ENCODE data around the gene EFNA5. TPM values are rescaled to one million over a fixed set of nuclear protein-coding genes. Genes with fewer than 3 reads are reported as not detected.

EFNA5 gene
- total RNA-seq, 2 experiments from 2014 or later = not detected

GRCh38 chr5:107533910-107534876 is 136.5 kb downstream of the EFNA5 start:
- H3K36me3 Mint-ChIP-seq (ENCODE audit: low read depth) = no peaks in the 10 kb centered on the region
- no peak overlapping the region for H3K4me3 Mint-ChIP-seq
- H3K9me3 Mint-ChIP-seq = no peaks in the 10 kb centered on the region
- ChIA-PET POLR2A (no interaction called here), CTCF (interaction anchor here (1.9 kb wide), 1 partner anchor 39 kb away, joined by 9 read pairs; no protein-coding TSS in a partner anchor)
- no peak overlapping the region for H3K27ac Mint-ChIP-seq
- H3K27me3 Mint-ChIP-seq = peaks cover 2% of the 10 kb centered on the region
- no peak for DNase-seq
- peaks cover 3% of the 10 kb centered on the region for H3K4me1 Mint-ChIP-seq

GRCh38 chr5:107532916-107533315 is 137.8 kb downstream of the EFNA5 start:
- CTCF ChIA-PET = interaction anchor here (1.9 kb wide), 1 partner anchor 40 kb away, joined by 9 read pairs; no protein-coding TSS in a partner anchor
- Mint-ChIP-seq H3K36me3 (ENCODE audit: low read depth) (no peaks in the 10 kb centered on the region), H3K4me3 (no peak overlapping the region), H3K4me1 (no peaks in the 10 kb centered on the region), H3K27ac (no peak overlapping the region), H3K9me3 (no peaks in the 10 kb centered on the region), H3K27me3 (peaks cover 2% of the 10 kb centered on the region)
- DNase-seq = no peak
- POLR2A ChIA-PET = no interaction called here

GRCh38 chr5:107532169-107532878 is 138.4 kb downstream of the EFNA5 start:
- H3K27me3 Mint-ChIP-seq = peaks cover 2% of the 10 kb centered on the region
- DNase-seq = no peak
- H3K4me3 Mint-ChIP-seq = no peak overlapping the region
- no peaks in the 10 kb centered on the region for H3K36me3 Mint-ChIP-seq (ENCODE audit: low read depth)
- ChIA-PET CTCF (no interaction called here), POLR2A (no interaction called here)
- no peaks in the 10 kb centered on the region for H3K4me1 Mint-ChIP-seq
- no peak overlapping the region for H3K27ac Mint-ChIP-seq
- H3K9me3 Mint-ChIP-seq = no peaks in the 10 kb centered on the region

- H3K27ac Mint-ChIP-seq = no peak overlapping the region
- DNase-seq = no peak
- CTCF ChIA-PET = no interaction called here
- no peaks in the 10 kb centered on the region for H3K4me1 Mint-ChIP-seq
- no peaks in the 10 kb centered on the region for H3K36me3 Mint-ChIP-seq (ENCODE audit: low read depth)
- POLR2A ChIA-PET = no interaction called here
- no peaks in the 10 kb centered on the region for H3K9me3 Mint-ChIP-seq
- peaks cover 2% of the 10 kb centered on the region for H3K27me3 Mint-ChIP-seq
- no peak overlapping the region for H3K4me3 Mint-ChIP-seq
Observed at GRCh38 chr5:107531308-107531707, 139.4 kb downstream of the EFNA5 start.

GRCh38 chr5:107529618-107530017 is 141.1 kb downstream of the EFNA5 start:
- H3K27me3 Mint-ChIP-seq = peaks cover 2% of the 10 kb centered on the region
- no peak for DNase-seq
- ChIA-PET POLR2A (no interaction called here), CTCF (no interaction called here)
- H3K9me3 Mint-ChIP-seq = no peaks in the 10 kb centered on the region
- H3K27ac Mint-ChIP-seq = no peak overlapping the region
- no peaks in the 10 kb centered on the region for H3K36me3 Mint-ChIP-seq (ENCODE audit: low read depth)
- H3K4me3 Mint-ChIP-seq = no peak overlapping the region
- H3K4me1 Mint-ChIP-seq = no peaks in the 10 kb centered on the region

- DNase-seq = no peak
- no peak overlapping the region for H3K4me3 Mint-ChIP-seq
- H3K36me3 Mint-ChIP-seq (ENCODE audit: low read depth) = no peaks in the 10 kb centered on the region
- peaks cover 5% of the 10 kb centered on the region for H3K27me3 Mint-ChIP-seq
- H3K4me1 Mint-ChIP-seq = no peaks in the 10 kb centered on the region
- ChIA-PET POLR2A (no interaction called here), CTCF (no interaction called here)
- H3K27ac Mint-ChIP-seq = no peak overlapping the region
- no peaks in the 10 kb centered on the region for H3K9me3 Mint-ChIP-seq
Observed at GRCh38 chr5:107526270-107526937, 144.3 kb downstream of the EFNA5 start.

GRCh38 chr5:107524111-107524510 is 146.6 kb downstream of the EFNA5 start:
- peaks cover 3% of the 10 kb centered on the region for H3K27me3 Mint-ChIP-seq
- ChIA-PET POLR2A (no interaction called here), CTCF (interaction anchor here (0.7 kb wide), 1 partner anchor 22 kb away, joined by 3 read pairs; no protein-coding TSS in a partner anchor)
- no peak overlapping the region for H3K4me3 Mint-ChIP-seq
- no peaks in the 10 kb centered on the region for H3K9me3 Mint-ChIP-seq
- H3K36me3 Mint-ChIP-seq (ENCODE audit: low read depth) = no peaks in the 10 kb centered on the region
- no peak for DNase-seq
- H3K27ac Mint-ChIP-seq = no peak overlapping the region
- H3K4me1 Mint-ChIP-seq = no peaks in the 10 kb centered on the region

- Mint-ChIP-seq H3K36me3 (ENCODE audit: low read depth) (no peaks in the 10 kb centered on the region), H3K4me3 (no peak overlapping the region), H3K4me1 (no peaks in the 10 kb centered on the region), H3K27me3 (peaks cover 3% of the 10 kb centered on the region), H3K9me3 (no peaks in the 10 kb centered on the region), H3K27ac (no peak overlapping the region)
- DNase-seq = no peak
- ChIA-PET POLR2A (no interaction called here), CTCF (no interaction called here)
Observed at GRCh38 chr5:107523029-107523680, 147.6 kb downstream of the EFNA5 start.

- CTCF ChIA-PET = no interaction called here
- no peak overlapping the region for H3K4me3 Mint-ChIP-seq
- POLR2A ChIA-PET = no interaction called here
Observed at GRCh38 chr5:107522456-107522855, 148.3 kb downstream of the EFNA5 start.

GRCh38 chr5:107519900-107520354 is 150.8 kb downstream of the EFNA5 start:
- no peaks in the 10 kb centered on the region for H3K9me3 Mint-ChIP-seq
- H3K27me3 Mint-ChIP-seq = peaks cover 3% of the 10 kb centered on the region
- no peaks in the 10 kb centered on the region for H3K4me1 Mint-ChIP-seq
- H3K27ac Mint-ChIP-seq = no peak overlapping the region
- ChIA-PET POLR2A (no interaction called here), CTCF (interaction anchor here (1.1 kb wide), 1 partner anchor 52 kb away, joined by 4 read pairs; no protein-coding TSS in a partner anchor)
- no peak for DNase-seq
- H3K36me3 Mint-ChIP-seq (ENCODE audit: low read depth) = no peaks in the 10 kb centered on the region
- no peak overlapping the region for H3K4me3 Mint-ChIP-seq

More at GRCh38 chr5:107522456-107522855, 148.3 kb downstream of the EFNA5 start:
- no peak for DNase-seq
- Mint-ChIP-seq H3K27ac (no peak overlapping the region), H3K9me3 (no peaks in the 10 kb centered on the region), H3K4me1 (no peaks in the 10 kb centered on the region), H3K27me3 (peaks cover 3% of the 10 kb centered on the region), H3K36me3 (ENCODE audit: low read depth) (no peaks in the 10 kb centered on the region)

GRCh38 chr5:107518616-107519015 is 152.1 kb downstream of the EFNA5 start:
- no peak overlapping the region for H3K27ac Mint-ChIP-seq
- ChIA-PET POLR2A (no interaction called here), CTCF (no interaction called here)
- H3K4me3 Mint-ChIP-seq = no peak overlapping the region
- peaks cover 3% of the 10 kb centered on the region for H3K27me3 Mint-ChIP-seq
- no peak for DNase-seq
- H3K9me3 Mint-ChIP-seq = no peaks in the 10 kb centered on the region
- no peaks in the 10 kb centered on the region for H3K4me1 Mint-ChIP-seq
- H3K36me3 Mint-ChIP-seq (ENCODE audit: low read depth) = no peaks in the 10 kb centered on the region

GRCh38 chr5:107518190-107518589 is 152.5 kb downstream of the EFNA5 start:
- H3K4me3 Mint-ChIP-seq = no peak overlapping the region
- no peaks in the 10 kb centered on the region for H3K4me1 Mint-ChIP-seq
- ChIA-PET POLR2A (no interaction called here), CTCF (no interaction called here)
- H3K9me3 Mint-ChIP-seq = no peaks in the 10 kb centered on the region
- DNase-seq = no peak
- no peaks in the 10 kb centered on the region for H3K36me3 Mint-ChIP-seq (ENCODE audit: low read depth)
- peaks cover 3% of the 10 kb centered on the region for H3K27me3 Mint-ChIP-seq
- H3K27ac Mint-ChIP-seq = no peak overlapping the region
